Keratinocyte (primary cell): ENCODE data around the gene BDP1. TPM values are rescaled to one million over a fixed set of nuclear protein-coding genes. Genes with fewer than 3 reads are reported as not detected.

Source experiments
- DNase-seq: peaks from one replicate; pipeline ENCODE4 v3.0.0-alpha.2; 2011; ENCODE audit warnings: low read depth, missing footprints, low spot score
- FAIRE-seq: peaks from 2 replicates; lab custom pipeline; 2011; peaks lifted over from hg19 to GRCh38; lab: Jason Lieb, UNC
- H2AFZ ChIP-seq: 2 replicates; pipeline ENCODE4 v1.6.0; 2012; ENCODE audit warnings: low read length, control low read depth, inconsistent platforms; ENCODE audit not compliant: control insufficient read depth
- H3K27ac ChIP-seq: 2 replicates; pipeline ENCODE4 v1.5.1; 2011; ENCODE audit warnings: low read length; ENCODE audit not compliant: control insufficient read depth, insufficient read depth
- H3K27me3 ChIP-seq: 3 replicates; pipeline ENCODE4 v1.6.0; 2011; ENCODE audit warnings: low read length; ENCODE audit not compliant: control insufficient read depth, insufficient read depth; ENCODE audit errors: extremely low read depth
- H3K36me3 ChIP-seq, 2 experiments: 2 replicates in 1 of 2; 3 replicates in 1 of 2; pipeline ENCODE4 v1.5.1; 2011; ENCODE audit warnings: low read length in 2 of 2, mild to moderate bottlenecking in 1 of 2; ENCODE audit not compliant: control insufficient read depth in 2 of 2, insufficient read depth in 2 of 2; ENCODE audit errors: extremely low read depth in 1 of 2
- H3K4me1 ChIP-seq: 3 replicates; pipeline ENCODE4 v1.5.1; 2011; ENCODE audit warnings: low read length; ENCODE audit not compliant: control insufficient read depth, insufficient read depth; ENCODE audit errors: extremely low read depth
- H3K4me2 ChIP-seq: 3 replicates; pipeline ENCODE4 v1.6.0; 2011; ENCODE audit warnings: low read depth, low read length; ENCODE audit not compliant: control insufficient read depth, insufficient read depth; ENCODE audit errors: extremely low read depth
- H3K4me3 ChIP-seq, 3 experiments: fragments of 200-600 bp in 1 of 3; sonication (generic) in 1 of 3; 2 replicates in 2 of 3; 3 replicates in 1 of 3; pipeline ENCODE4 v1.5.1; 2011 to 2016; ENCODE audit warnings: low read length in 3 of 3, mild to moderate bottlenecking in 3 of 3, control low read depth in 2 of 3, inconsistent platforms in 1 of 3, low read depth in 1 of 3, mixed read lengths in 1 of 3, mixed run types in 1 of 3, moderate library complexity in 1 of 3; ENCODE audit not compliant: control insufficient read depth in 2 of 3, insufficient read depth in 2 of 3; ENCODE audit errors: extremely low read depth in 1 of 3
- H3K79me2 ChIP-seq: 2 replicates; pipeline ENCODE4 v1.6.0; 2012; ENCODE audit warnings: low read length; ENCODE audit not compliant: control insufficient read depth, insufficient read depth
- H3K9ac ChIP-seq: 3 replicates; pipeline ENCODE4 v1.6.0; 2011; ENCODE audit warnings: low read length; ENCODE audit not compliant: control insufficient read depth, insufficient read depth; ENCODE audit errors: extremely low read depth
- H3K9me1 ChIP-seq: 3 replicates; pipeline ENCODE4 v1.6.0; 2011; ENCODE audit warnings: low read length; ENCODE audit not compliant: control insufficient read depth, insufficient read depth; ENCODE audit errors: extremely low read depth
- H3K9me3 ChIP-seq: 2 replicates; pipeline ENCODE4 v1.5.1; 2012; ENCODE audit warnings: low read depth, low read length; ENCODE audit not compliant: control insufficient read depth
- H4K20me1 ChIP-seq: 3 replicates; pipeline ENCODE4 v1.6.0; 2011; ENCODE audit warnings: low read length; ENCODE audit not compliant: control insufficient read depth, insufficient read depth; ENCODE audit errors: extremely low read depth
- EZH2 ChIP-seq: IDR thresholded peaks from one replicate; pipeline ENCODE4 v1.6.1; 2012; ENCODE audit warnings: inconsistent platforms, mild to moderate bottlenecking, low read length, moderate library complexity
- dilution Hi-C: fragments of 300-500 bp; cut with MboI; formaldehyde crosslinking; loops from one replicate; pipeline ENCODE4 v1.7.0; 2020; ENCODE audit warnings: low sequenced_read_pairs; ENCODE audit not compliant: extremely low pct_ligation_motif_present
- polyA plus RNA-seq, 5 experiments: library from polyadenylated mRNA; depleted of rRNA in 3 of 5; stranded (reverse) in 3 of 5; stranded (forward) in 1 of 5; unstranded in 1 of 5; fragments of >200 nt; gene quantifications; 1 replicate in 1 of 5; 2 replicates in 3 of 5; 3 replicates in 1 of 5; pipeline versions ENCODE4 v1.2.1 to v1.2.3, GENCODE V29; 2011 to 2012; ENCODE audit warnings: missing spikeins in 2 of 5, low read depth in 1 of 5, low replicate concordance in 1 of 5
- small RNA-seq, 3 experiments: library from RNA; depleted of rRNA; stranded (forward); fragments of <200 nt; gene quantifications; one replicate each; pipeline ENCODE3, GENCODE V24; 2012; ENCODE audit warnings: low read depth in 3 of 3, low replicate concordance in 1 of 3; ENCODE audit not compliant: insufficient read length in 3 of 3
- TF ChIP-seq, protein P1 (sequence below), 3 experiments: IDR thresholded peaks in 1 of 3; conservative IDR thresholded peaks in 1 of 3; optimal IDR thresholded peaks in 1 of 3; 2 replicates in 2 of 3; 3 replicates in 1 of 3; pipeline versions ENCODE3 to v1.5.1; 2011; ENCODE audit warnings: low read length in 3 of 3, mild to moderate bottlenecking in 3 of 3, moderate library complexity in 2 of 3, control low read depth in 1 of 3, inconsistent platforms in 1 of 3; ENCODE audit not compliant: insufficient read depth in 2 of 3; ENCODE audit errors: extremely low read depth in 1 of 3

BDP1 gene
- polyA plus RNA-seq, 1 donor (not counting 4 experiments of a cell fraction or from before 2014, with no cell fraction given) = 16.2 TPM

DNA sequence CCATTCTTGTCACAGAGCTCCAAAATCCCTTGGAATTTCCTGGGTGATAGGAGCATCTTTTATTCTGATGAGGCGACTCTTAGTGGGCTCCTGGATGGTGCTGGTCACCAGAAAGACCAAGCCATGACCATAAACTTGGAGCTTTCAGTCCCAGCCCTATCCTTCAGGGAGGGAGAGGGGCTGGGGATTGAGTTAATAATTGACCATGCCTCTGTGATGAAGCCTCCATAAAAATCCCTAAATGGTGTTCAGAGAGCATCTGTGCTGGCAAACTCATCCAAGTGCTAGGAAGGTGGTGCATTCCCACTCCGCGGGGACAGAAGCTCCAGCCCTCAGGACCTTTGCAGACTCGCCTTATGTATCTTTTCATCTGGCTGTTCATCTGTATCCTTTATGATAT is 160.4 kb downstream of the BDP1 start:
- dilution Hi-C loops = no loop called here
- no peak for DNase-seq

More for the DNA sequence above, 160.4 kb downstream of the BDP1 start:
- Histone ChIP-seq H3K4me1 (no peaks in the 10 kb centered on the region), H3K27me3 (no peaks in the 10 kb centered on the region), H3K4me3 (no peak overlapping the region), H3K4me2 (no peak overlapping the region), H3K9me3 (no peaks in the 10 kb centered on the region), H2AFZ (no peak overlapping the region), H3K9me1 (no peaks in the 10 kb centered on the region), H3K36me3 (peaks cover 2 to 6% of the 10 kb centered on the region in 2 experiments), H3K9ac (no peak overlapping the region), H3K27ac (no peak overlapping the region), H4K20me1 (no peaks in the 10 kb centered on the region), H3K79me2 (no peaks in the 10 kb centered on the region)
- TF ChIP-seq, protein P1, sequence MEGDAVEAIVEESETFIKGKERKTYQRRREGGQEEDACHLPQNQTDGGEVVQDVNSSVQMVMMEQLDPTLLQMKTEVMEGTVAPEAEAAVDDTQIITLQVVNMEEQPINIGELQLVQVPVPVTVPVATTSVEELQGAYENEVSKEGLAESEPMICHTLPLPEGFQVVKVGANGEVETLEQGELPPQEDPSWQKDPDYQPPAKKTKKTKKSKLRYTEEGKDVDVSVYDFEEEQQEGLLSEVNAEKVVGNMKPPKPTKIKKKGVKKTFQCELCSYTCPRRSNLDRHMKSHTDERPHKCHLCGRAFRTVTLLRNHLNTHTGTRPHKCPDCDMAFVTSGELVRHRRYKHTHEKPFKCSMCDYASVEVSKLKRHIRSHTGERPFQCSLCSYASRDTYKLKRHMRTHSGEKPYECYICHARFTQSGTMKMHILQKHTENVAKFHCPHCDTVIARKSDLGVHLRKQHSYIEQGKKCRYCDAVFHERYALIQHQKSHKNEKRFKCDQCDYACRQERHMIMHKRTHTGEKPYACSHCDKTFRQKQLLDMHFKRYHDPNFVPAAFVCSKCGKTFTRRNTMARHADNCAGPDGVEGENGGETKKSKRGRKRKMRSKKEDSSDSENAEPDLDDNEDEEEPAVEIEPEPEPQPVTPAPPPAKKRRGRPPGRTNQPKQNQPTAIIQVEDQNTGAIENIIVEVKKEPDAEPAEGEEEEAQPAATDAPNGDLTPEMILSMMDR (optimal IDR thresholded peaks at IDR 0.05 in 1 of 3, IDR thresholded peaks at IDR 0.05 in 1 of 3, conservative IDR thresholded peaks at IDR 0.05 in 1 of 3; ENCODE audit: extremely low read depth in 1 of 3, insufficient read depth in 2 of 3, low read length in 3 of 3) = no peak
- TF ChIP-seq EZH2 = no peak
- FAIRE-seq = no peak

Small RNA genes within 50 kb of the gene (small RNA-seq; reads per million reads assigned to genes)
- gene HMGN1P12 = 0 reads per million in 3 experiments

Other genes starting within 250 kb of the BDP1 start
- gene MCCC2, start 131.7 kb downstream of the BDP1 start, polyA plus RNA-seq = 30.7 to 52.5 TPM (median 47.6 TPM) in 3 replicates